ENCODE data around the gene DNAH14. TPM values are rescaled to one million over a fixed set of nuclear protein-coding genes. Genes with fewer than 3 reads are reported as not detected.
"Not testable (repeated sequence)": the region's sequence is repeated elsewhere in the genome, so short reads cannot be mapped to it uniquely, and the experiment has no call there.

DNAH14 gene
- total and polyA plus RNA-seq, 4 donors = 2.7 to 19.8 (median 9.6) TPM

DNA sequence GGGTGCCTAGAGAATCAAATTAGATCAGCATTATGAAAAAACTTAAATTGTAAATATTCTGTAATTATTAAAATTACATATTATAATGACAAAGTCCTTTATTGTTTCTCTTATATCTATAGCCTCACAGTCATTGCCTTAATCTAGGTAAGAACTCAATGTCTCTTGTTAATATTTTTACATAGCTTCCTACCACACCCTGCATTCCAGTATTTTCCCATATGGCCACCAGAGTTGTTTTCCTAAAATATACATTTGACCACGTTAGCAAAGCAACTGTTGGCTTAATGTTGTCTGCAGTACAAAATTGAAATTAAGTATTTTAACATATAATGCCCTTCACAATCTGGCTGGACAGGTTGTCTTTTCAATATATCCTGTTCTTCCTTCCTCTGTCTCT, 230.3 kb downstream of the DNAH14 start (continued):
- no peak for TF ChIP-seq ZBTB33 (IDR thresholded peaks at IDR 0.05)
- no peak for TF ChIP-seq HNF4A (conservative IDR thresholded peaks at IDR 0.05)
- TF ChIP-seq HNF4G (IDR thresholded peaks at IDR 0.05) = no peak
- no peak for TF ChIP-seq RAD21 (IDR thresholded peaks at IDR 0.05)

- not testable (repeated sequence) for DNase-seq (ENCODE audit: low spot score); H3K27me3 ChIP-seq (ENCODE audit: control insufficient read depth in 4 of 4, insufficient read depth in 4 of 4, low read length in 3 of 4); H3K4me3 ChIP-seq (ENCODE audit: low read depth in 1 of 3, low read length in 3 of 3); H3K4me1 ChIP-seq (ENCODE audit: control insufficient read depth in 4 of 4, insufficient read depth in 4 of 4, low read length in 3 of 4); H3K9ac ChIP-seq (ENCODE audit: low read depth in 1 of 2, low read length in 2 of 2); H3K27ac ChIP-seq (ENCODE audit: low read depth in 1 of 2, low read length in 2 of 2); H3K36me3 ChIP-seq (ENCODE audit: control insufficient read depth in 4 of 4, insufficient read depth in 3 of 4, low read depth in 1 of 4, low read length in 3 of 4)
- WGBS = 94% methylated on average over 3 of the region's 3 CpGs
- peaks cover 0 to 10% (median 5%) of the 10 kb centered on the region in 4 donors for H3K9me3 ChIP-seq (ENCODE audit: control insufficient read depth in 4 of 4, low read length in 3 of 4)
Measured at GRCh38 chr1:225177409-225177808, 247.9 kb downstream of the DNAH14 start.

- Histone ChIP-seq H3K9ac (ENCODE audit: low read depth in 1 of 2, low read length in 2 of 2) (no peak overlapping the region), H3K9me3 (ENCODE audit: control insufficient read depth in 4 of 4, low read length in 3 of 4) (peaks cover 0 to 10% (median 5%) of the 10 kb centered on the region in 4 donors), H3K4me3 (ENCODE audit: low read depth in 1 of 3, low read length in 3 of 3) (no peak overlapping the region), H3K27me3 (ENCODE audit: control insufficient read depth in 4 of 4, insufficient read depth in 4 of 4, low read length in 3 of 4) (no peaks in the 10 kb centered on the region), H3K36me3 (ENCODE audit: control insufficient read depth in 4 of 4, insufficient read depth in 3 of 4, low read depth in 1 of 4, low read length in 3 of 4) (no peaks in the 10 kb centered on the region), H3K27ac (ENCODE audit: low read depth in 1 of 2, low read length in 2 of 2) (no peak overlapping the region), H3K4me1 (ENCODE audit: control insufficient read depth in 4 of 4, insufficient read depth in 4 of 4, low read length in 3 of 4) (no peaks in the 10 kb centered on the region)
- TF ChIP-seq TAF1 (conservative IDR thresholded peaks at IDR 0.05) (no peak), NR2F2 (IDR thresholded peaks at IDR 0.05) (no peak), REST (IDR thresholded peaks at IDR 0.05) (no peak), GABPA (IDR thresholded peaks at IDR 0.05 in 1 of 2, conservative IDR thresholded peaks at IDR 0.05 in 1 of 2) (no peak), MAX (IDR thresholded peaks at IDR 0.05) (no peak), ZBTB33 (IDR thresholded peaks at IDR 0.05) (no peak), EGR1 (IDR thresholded peaks at IDR 0.05; ENCODE audit: low read depth in 2 of 2) (no peak), FOXA1 (IDR thresholded peaks at IDR 0.05) (no peak), RAD21 (IDR thresholded peaks at IDR 0.05) (no peak), HNF4G (IDR thresholded peaks at IDR 0.05) (no peak), YY1 (IDR thresholded peaks at IDR 0.05) (no peak), RXRA (IDR thresholded peaks at IDR 0.05) (no peak), FOXA2 (IDR thresholded peaks at IDR 0.05) (no peak), HNF4A (conservative IDR thresholded peaks at IDR 0.05) (no peak), SP1 (IDR thresholded peaks at IDR 0.05) (no peak), JUND (IDR thresholded peaks at IDR 0.05) (no peak)
- TF ChIP-seq, protein P1, sequence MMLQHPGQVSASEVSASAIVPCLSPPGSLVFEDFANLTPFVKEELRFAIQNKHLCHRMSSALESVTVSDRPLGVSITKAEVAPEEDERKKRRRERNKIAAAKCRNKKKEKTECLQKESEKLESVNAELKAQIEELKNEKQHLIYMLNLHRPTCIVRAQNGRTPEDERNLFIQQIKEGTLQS (IDR thresholded peaks at IDR 0.05) = no peak
- no peak for DNase-seq (ENCODE audit: low spot score)
Measured at GRCh38 chr1:225179686-225180085, 250.2 kb downstream of the DNAH14 start.
